Hepatocyte (in vitro differentiated cells): Measurements from ENCODE around the gene C19orf38. TPM values are rescaled to one million over a fixed set of nuclear protein-coding genes. Genes with fewer than 3 reads are reported as not detected.

Source experiments
- DNase-seq: peaks from one replicate; pipeline ENCODE4 v3.0.0-alpha.2; 2016; ENCODE audit warnings: low spot score
- H2AFZ ChIP-seq: fragments of 200-600 bp; sonication (generic); 2 replicates; pipeline ENCODE4 v1.6.0; 2016; ENCODE audit warnings: antibody characterized with exemption, mild to moderate bottlenecking
- H3K27ac ChIP-seq: fragments of 200-600 bp; sonication (generic); 2 replicates; pipeline ENCODE4 v1.5.1; 2016; ENCODE audit warnings: mild to moderate bottlenecking
- H3K27me3 ChIP-seq: fragments of 200-600 bp; sonication (generic); 2 replicates; pipeline ENCODE4 v1.6.1; 2016
- H3K36me3 ChIP-seq: fragments of 200-600 bp; sonication (generic); replicated peaks from 2 replicates; pipeline ENCODE4 v1.5.1; 2016; ENCODE audit warnings: low read depth; ENCODE audit not compliant: insufficient read depth
- H3K4me1 ChIP-seq: fragments of 200-600 bp; sonication (generic); 2 replicates; pipeline ENCODE4 v1.5.1; 2016; ENCODE audit warnings: mild to moderate bottlenecking, moderate library complexity; ENCODE audit not compliant: insufficient read depth
- H3K4me2 ChIP-seq: fragments of 200-600 bp; sonication (generic); 2 replicates; pipeline ENCODE4 v1.6.0; 2016
- H3K4me3 ChIP-seq: fragments of 200-600 bp; sonication (generic); 2 replicates; pipeline ENCODE4 v1.5.1; 2016; ENCODE audit warnings: mild to moderate bottlenecking
- H3K79me2 ChIP-seq: fragments of 200-600 bp; sonication (generic); 2 replicates; pipeline ENCODE4 v1.6.0; 2017; ENCODE audit warnings: mild to moderate bottlenecking
- H3K9me2 ChIP-seq: fragments of 200-600 bp; sonication (generic); replicated peaks from 2 replicates; pipeline ENCODE4 v1.6.0; 2017; ENCODE audit warnings: mild to moderate bottlenecking; ENCODE audit not compliant: insufficient read depth
- H3K9me3 ChIP-seq: fragments of 200-600 bp; sonication (generic); 2 replicates; pipeline ENCODE4 v1.5.1; 2016; ENCODE audit warnings: low read depth, mild to moderate bottlenecking
- H4K20me1 ChIP-seq: fragments of 200-600 bp; sonication (generic); 2 replicates; pipeline ENCODE4 v1.6.0; 2016; ENCODE audit warnings: mild to moderate bottlenecking; ENCODE audit not compliant: insufficient read depth, poor library complexity, severe bottlenecking
- CTCF ChIP-seq: fragments of 200-600 bp; sonication (generic); IDR thresholded peaks from 2 replicates; pipeline ENCODE4 v1.5.1; 2016; ENCODE audit warnings: antibody characterized with exemption, mild to moderate bottlenecking; ENCODE audit not compliant: poor library complexity
- EZH2 ChIP-seq: fragments of 200-600 bp; sonication (generic); IDR thresholded peaks from 2 replicates; pipeline ENCODE4 v1.6.1; 2016; ENCODE audit warnings: antibody characterized with exemption, mild to moderate bottlenecking, borderline replicate concordance
- EZH2phosphoT487 ChIP-seq: fragments of 200-600 bp; sonication (generic); IDR thresholded peaks from one replicate; pipeline ENCODE4 v1.6.1; 2018; ENCODE audit warnings: antibody characterized with exemption, mild to moderate bottlenecking, low read depth, moderate library complexity; ENCODE audit not compliant: unreplicated experiment, severe bottlenecking
- WGBS: methylation state at CpG from one replicate; pipeline ENCODE4 v1.1.6; 2016; ENCODE audit warnings: low lambda C conversion rate; ENCODE audit errors: missing lambda C conversion rate; 5-methylcytosine and 5-hydroxymethylcytosine counted together
- polyA plus RNA-seq: library from polyadenylated mRNA; unstranded; fragments of >200 nt; fragmentation: Nextera tagmentation; extraction: Ambion mirVana; gene quantifications from 2 replicates; pipeline ENCODE4 v1.2.1, GENCODE V29; 2016
- total RNA-seq: library from RNA; depleted of rRNA; stranded (reverse); fragments of >200 nt; gene quantifications from 2 replicates; pipeline ENCODE4 v1.2.3, GENCODE V29; 2014

C19orf38 gene
- total and polyA plus RNA-seq, 2 experiments from 2014 or later: 0.56 to 3.7 TPM

- H3K36me3 ChIP-seq: no peaks in the 10 kb centered on the region
- H4K20me1 ChIP-seq: no peaks in the 10 kb centered on the region
- no peak overlapping the region for H3K4me2 ChIP-seq
- peak; percentile 2 for DNase-seq
- H3K27me3 ChIP-seq: no peaks in the 10 kb centered on the region
- H2AFZ ChIP-seq: no peak overlapping the region
- H3K79me2 ChIP-seq: no peaks in the 10 kb centered on the region
- no peaks in the 10 kb centered on the region for H3K9me3 ChIP-seq
- no peak overlapping the region for H3K27ac ChIP-seq
- H3K4me1 ChIP-seq: no peaks in the 10 kb centered on the region
- TF ChIP-seq CTCF (no peak), EZH2phosphoT487 (no peak), EZH2 (no peak)
- H3K9me2 ChIP-seq: no peaks in the 10 kb centered on the region
- no peak overlapping the region for H3K4me3 ChIP-seq
- 96% methylated on average over 31 of the region's 31 CpGs for WGBS
These were observed 63.6 kb downstream of the C19orf38 start for GRCh38 chr19:10911579-10912363.

- no peak overlapping the region for H3K4me2 ChIP-seq
- H3K4me1 ChIP-seq: no peaks in the 10 kb centered on the region
- WGBS: 96% methylated on average over 18 of the region's 18 CpGs
- H3K79me2 ChIP-seq: no peaks in the 10 kb centered on the region
- H4K20me1 ChIP-seq: no peaks in the 10 kb centered on the region
- H3K9me3 ChIP-seq: no peaks in the 10 kb centered on the region
- no peak overlapping the region for H2AFZ ChIP-seq
- no peak overlapping the region for H3K27ac ChIP-seq
- no peaks in the 10 kb centered on the region for H3K27me3 ChIP-seq
- H3K36me3 ChIP-seq: no peaks in the 10 kb centered on the region
- DNase-seq: no peak
- H3K9me2 ChIP-seq: no peaks in the 10 kb centered on the region
- H3K4me3 ChIP-seq: no peak overlapping the region
- no peak for TF ChIP-seq EZH2phosphoT487
- TF ChIP-seq EZH2: no peak
These were observed 64.4 kb downstream of the C19orf38 start for GRCh38 chr19:10912619-10913018.

GRCh38 chr19:10913716-10914340 is 65.6 kb downstream of the C19orf38 start:
- H3K4me1 ChIP-seq: no peaks in the 10 kb centered on the region
- no peaks in the 10 kb centered on the region for H4K20me1 ChIP-seq
- no peaks in the 10 kb centered on the region for H3K9me2 ChIP-seq
- no peak overlapping the region for H3K27ac ChIP-seq
- H3K9me3 ChIP-seq: no peaks in the 10 kb centered on the region
- no peaks in the 10 kb centered on the region for H3K27me3 ChIP-seq
- no peak overlapping the region for H3K4me2 ChIP-seq
- no peak for DNase-seq
- H3K79me2 ChIP-seq: no peaks in the 10 kb centered on the region
- H3K4me3 ChIP-seq: no peak overlapping the region
- WGBS: 96% methylated on average over 20 of the region's 24 CpGs
- H2AFZ ChIP-seq: no peak overlapping the region
- TF ChIP-seq EZH2phosphoT487 (no peak), EZH2 (no peak), CTCF (no peak)
- no peaks in the 10 kb centered on the region for H3K36me3 ChIP-seq
